NCI-H2081 treated with DMSO at 0.1 percent for 48 hours (cell line): ENCODE measurements around the gene EDIL3.

Source experiments
- DNase-seq: peaks from one replicate; lab custom pipeline; 2025; lab: John Stamatoyannopoulos, UW

The EDIL3 gene

GRCh38 chr5:83911367-83911919, 473.2 kb downstream of the EDIL3 start:
- DNase-seq = no peak

GRCh38 chr5:83900306-83900705, 484.4 kb downstream of the EDIL3 start:
- no peak for DNase-seq

GRCh38 chr5:83899326-83899970, 485.2 kb downstream of the EDIL3 start:
- DNase-seq = no peak

DNA sequence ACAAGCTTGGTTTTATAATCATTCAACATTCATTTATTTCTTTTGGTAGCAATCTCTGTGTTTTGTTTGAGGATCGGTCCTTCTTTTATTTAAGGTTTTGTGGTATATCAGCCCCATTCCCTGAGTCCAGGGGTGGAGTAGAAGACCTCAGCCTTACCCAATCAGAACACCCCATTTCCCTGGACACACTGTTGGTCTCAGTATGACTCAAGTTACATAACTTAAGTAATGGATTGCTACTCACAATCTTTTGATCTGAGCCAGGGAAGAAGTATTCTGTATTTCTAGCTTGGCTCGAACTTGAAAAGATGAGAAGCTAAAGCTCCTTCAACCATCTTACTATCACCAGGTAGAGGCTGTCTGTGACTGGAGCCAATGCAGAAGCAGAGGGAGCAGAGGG, 488.8 kb downstream of the EDIL3 start:
- no peak for DNase-seq

GRCh38 chr5:83891261-83891660, 493.4 kb downstream of the EDIL3 start:
- no peak for DNase-seq
